BJ (cell line): ENCODE measurements around the gene ESYT2. TPM values are rescaled to one million over a fixed set of nuclear protein-coding genes. Genes with fewer than 3 reads are reported as not detected.

Experiments used
- CTCF ChIA-PET: fragments of 350-600 bp; formaldehyde crosslinking; extraction: SDS; loops from one replicate; lab custom pipeline; 2021; ENCODE audit warnings: antibody characterized with exemption, inconsistent platforms; lab: Yijun Ruan, JAX
- POLR2A ChIA-PET: fragments of 300-600 bp; sonication (Branson Sonifier 250); formaldehyde crosslinking; extraction: SDS; loops from one replicate; lab custom pipeline; 2021; ENCODE audit warnings: antibody characterized with exemption; lab: Charles Lee
- DNase-seq: peaks from one replicate; pipeline ENCODE4 v3.0.0-alpha.2; 2011; ENCODE audit warnings: low read depth
- H3K27me3 ChIP-seq: 2 replicates; pipeline ENCODE4 v1.6.0; 2011; ENCODE audit warnings: low read length; ENCODE audit not compliant: control insufficient read depth, insufficient read depth
- H3K36me3 ChIP-seq: 2 replicates; pipeline ENCODE4 v1.5.1; 2011; ENCODE audit warnings: low read length; ENCODE audit not compliant: control insufficient read depth, insufficient read depth
- H3K4me3 ChIP-seq: 2 replicates; pipeline ENCODE4 v1.5.1; 2011; ENCODE audit warnings: low read depth, mild to moderate bottlenecking, control low read depth, low read length
- CTCF ChIP-seq: IDR thresholded peaks from 2 replicates; pipeline ENCODE4 v1.5.1; 2011; ENCODE audit warnings: low read depth, mild to moderate bottlenecking, control low read depth, inconsistent platforms, low read length, moderate library complexity; ENCODE audit not compliant: insufficient read depth
- polyA plus RNA-seq: library from polyadenylated mRNA; depleted of rRNA; stranded (reverse); fragments of >200 nt; gene quantifications from 2 replicates; pipeline ENCODE4 v1.2.3, GENCODE V29; 2011

Gene ESYT2
- polyA plus RNA-seq, 1 experiment: 49.2 TPM

GRCh38 chr7:158745057-158745715 lies 84.1 kb downstream of the ESYT2 start:
- no peaks in the 10 kb centered on the region for H3K27me3 ChIP-seq
- ChIA-PET CTCF (no interaction called here), POLR2A (no interaction called here)
- no peak for TF ChIP-seq CTCF
- H3K4me3 ChIP-seq: no peak overlapping the region
- H3K36me3 ChIP-seq: peaks cover 25% of the 10 kb centered on the region
- DNase-seq: no peak

DNA sequence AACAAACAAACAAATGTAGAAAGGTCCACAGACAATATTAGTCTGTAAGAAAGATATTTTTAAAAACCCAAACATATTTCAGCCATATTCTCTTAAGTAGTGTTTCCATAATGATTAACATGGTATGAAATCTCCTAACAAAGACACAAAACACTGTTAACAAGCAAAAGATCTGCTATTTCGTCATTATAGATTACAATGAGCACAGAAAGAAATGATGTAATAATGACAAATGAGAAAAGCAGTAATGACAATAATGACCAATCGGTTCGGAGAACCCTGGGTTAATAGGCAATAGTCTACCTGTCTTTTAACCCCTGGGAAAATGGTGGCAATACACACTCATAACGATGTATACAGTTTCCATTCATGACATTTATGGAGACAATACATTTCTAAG lies 85.2 kb downstream of the ESYT2 start:
- no peak for TF ChIP-seq CTCF
- DNase-seq: no peak
- Histone ChIP-seq H3K36me3 (peaks cover 26% of the 10 kb centered on the region), H3K27me3 (no peaks in the 10 kb centered on the region), H3K4me3 (no peak overlapping the region)
- CTCF ChIA-PET: no interaction called here
- POLR2A ChIA-PET: no interaction called here

- no peak for TF ChIP-seq CTCF
- CTCF ChIA-PET: no interaction called here
- H3K4me3 ChIP-seq: no peak overlapping the region
- no peak for DNase-seq
- peaks cover 30% of the 10 kb centered on the region for H3K36me3 ChIP-seq
- POLR2A ChIA-PET: no interaction called here
- H3K27me3 ChIP-seq: no peaks in the 10 kb centered on the region
Observed at GRCh38 chr7:158743219-158743618, 86.1 kb downstream of the ESYT2 start.

- POLR2A ChIA-PET: no interaction called here
- peaks cover 30% of the 10 kb centered on the region for H3K36me3 ChIP-seq
- H3K27me3 ChIP-seq: no peaks in the 10 kb centered on the region
- CTCF ChIA-PET: interaction anchor here (0.5 to 1.1 kb wide), 4 partner anchors 9 to 235 kb away, joined by 3 read pairs; no protein-coding TSS in a partner anchor
- no peak for TF ChIP-seq CTCF
- DNase-seq: no peak
- H3K4me3 ChIP-seq: no peak overlapping the region
Observed at GRCh38 chr7:158742065-158742821, 87.1 kb downstream of the ESYT2 start.

DNA sequence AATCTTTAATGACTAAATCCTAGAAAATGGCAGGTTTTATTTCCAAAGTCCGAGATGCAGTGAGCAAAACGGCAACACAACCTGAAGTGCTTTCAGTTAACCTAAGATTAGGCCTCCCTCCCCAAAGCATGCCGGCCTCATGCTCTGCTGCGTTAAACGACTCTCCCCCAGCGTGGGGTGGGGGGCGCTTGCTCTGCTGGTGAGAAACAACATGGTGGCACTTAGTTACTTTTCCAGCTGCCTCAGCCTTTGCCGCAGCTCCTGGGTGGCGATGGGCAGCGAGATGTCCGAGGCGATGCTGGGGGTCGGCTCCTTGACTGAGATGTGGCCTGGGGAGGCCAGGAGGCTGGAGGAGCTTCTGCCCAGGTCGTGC lies 88.0 kb downstream of the ESYT2 start:
- Histone ChIP-seq H3K36me3 (peaks cover 35% of the 10 kb centered on the region), H3K4me3 (no peak overlapping the region), H3K27me3 (no peaks in the 10 kb centered on the region)
- ChIA-PET CTCF (interaction anchor here (0.5 to 1.1 kb wide), 3 partner anchors 8 to 236 kb away, joined by 3 read pairs; no protein-coding TSS in a partner anchor), POLR2A (no interaction called here)
- DNase-seq: no peak
- no peak for TF ChIP-seq CTCF
